MM.1S (cell line): ENCODE results near the gene CD151.

Experiments used
- DNase-seq: peaks from one replicate; pipeline ENCODE4 v3.0.0-alpha.2; 2015
- H2AFZ ChIP-seq: fragments of 300-600 bp; sonication (generic); 2 replicates; pipeline ENCODE4 v1.6.0; 2016; ENCODE audit warnings: antibody characterized with exemption, low read length
- H3F3A ChIP-seq: fragments of 300-600 bp; sonication (generic); 2 replicates; pipeline ENCODE4 v1.6.1; 2016; ENCODE audit warnings: mild to moderate bottlenecking, antibody characterized with exemption, low read length, moderate library complexity, mixed read lengths; ENCODE audit not compliant: insufficient read depth
- H3K27ac ChIP-seq: fragments of 300-600 bp; sonication (generic); 2 replicates; pipeline ENCODE4 v1.5.1; 2016; ENCODE audit warnings: mild to moderate bottlenecking, low read length
- H3K27me3 ChIP-seq: fragments of 300-600 bp; sonication (generic); replicated peaks from 2 replicates; pipeline ENCODE4 v1.6.0; 2016; ENCODE audit warnings: low read length; ENCODE audit not compliant: insufficient read depth
- H3K36me3 ChIP-seq: fragments of 300-600 bp; sonication (generic); replicated peaks from 2 replicates; pipeline ENCODE4 v1.6.1; 2016; ENCODE audit warnings: mild to moderate bottlenecking, low read length, mixed read lengths; ENCODE audit not compliant: insufficient read depth
- H3K4me1 ChIP-seq: fragments of 300-600 bp; sonication (generic); 2 replicates; pipeline ENCODE4 v1.6.1; 2016; ENCODE audit warnings: low read length, mixed read lengths
- H3K4me2 ChIP-seq: fragments of 300-600 bp; sonication (generic); 2 replicates; pipeline ENCODE4 v1.6.0; 2016; ENCODE audit warnings: low read depth, low read length
- H3K4me3 ChIP-seq: fragments of 300-600 bp; sonication (generic); 2 replicates; pipeline ENCODE4 v1.5.1; 2016; ENCODE audit warnings: low read length, mixed read lengths
- H3K79me2 ChIP-seq: fragments of 300-600 bp; sonication (generic); 2 replicates; pipeline ENCODE4 v1.6.1; 2016; ENCODE audit warnings: mixed run types, low read length, mixed read lengths
- H3K9ac ChIP-seq: fragments of 300-600 bp; sonication (generic); 2 replicates; pipeline ENCODE4 v1.6.1; 2016; ENCODE audit warnings: low read length, mixed read lengths
- H3K9me2 ChIP-seq: fragments of 300-600 bp; sonication (generic); replicated peaks from 2 replicates; pipeline ENCODE4 v1.6.1; 2016; ENCODE audit warnings: mild to moderate bottlenecking, low read length, mixed read lengths; ENCODE audit not compliant: insufficient read depth
- H3K9me3 ChIP-seq: fragments of 300-600 bp; sonication (generic); replicated peaks from 2 replicates; pipeline ENCODE4 v1.6.1; 2016; ENCODE audit warnings: mild to moderate bottlenecking, low read length, mixed read lengths; ENCODE audit not compliant: insufficient read depth
- H4K20me1 ChIP-seq: fragments of 300-600 bp; sonication (generic); 2 replicates; pipeline ENCODE4 v1.6.1; 2016; ENCODE audit warnings: mild to moderate bottlenecking, low read length, moderate library complexity, mixed read lengths; ENCODE audit not compliant: insufficient read depth
- CTCF ChIP-seq: fragments of 300-600 bp; sonication (generic); IDR thresholded peaks from 2 replicates; pipeline ENCODE4 v1.5.1; 2016; ENCODE audit warnings: antibody characterized with exemption, low read length, mixed read lengths
- EZH2 ChIP-seq: fragments of 300-600 bp; sonication (generic); optimal IDR thresholded peaks from 2 replicates; pipeline ENCODE3; 2017; ENCODE audit warnings: low read depth, mild to moderate bottlenecking, antibody characterized with exemption, low read length, mixed read lengths
- EZH2phosphoT487 ChIP-seq: fragments of 300-600 bp; sonication (generic); IDR thresholded peaks from 2 replicates; pipeline ENCODE4 v1.6.1; 2018; ENCODE audit warnings: antibody characterized with exemption, low read length

CD151 gene

GRCh38 chr11:831118-831864 is 1.5 kb upstream of the CD151 start:
- peaks cover 24% of the 10 kb centered on the region for H3K4me1 ChIP-seq
- H3K9ac ChIP-seq, result no peak overlapping the region

GRCh38 chr11:831961-832528 is 707 bp upstream of the CD151 start:
- Histone ChIP-seq H3F3A (peaks cover 5% of the 10 kb centered on the region; the same call in 1 of the 2 replicates), H2AFZ (peak overlapping the region; percentile 78), H3K9ac (peak overlapping the region; percentile 50; the same call in 1 of the 2 replicates), H3K9me3 (no peaks in the 10 kb centered on the region), H3K79me2 (peaks cover 6% of the 10 kb centered on the region), H4K20me1 (no peaks in the 10 kb centered on the region), H3K36me3 (no peaks in the 10 kb centered on the region), H3K4me2 (peak overlapping the region; percentile 90), H3K27me3 (peaks cover 15% of the 10 kb centered on the region), H3K4me1 (peaks cover 21% of the 10 kb centered on the region), H3K27ac (no peak overlapping the region), H3K4me3 (peak overlapping the region; percentile 70), H3K9me2 (no peaks in the 10 kb centered on the region)
- no peak for DNase-seq
- no peak for TF ChIP-seq CTCF
- no peak for TF ChIP-seq EZH2phosphoT487
- no peak for TF ChIP-seq EZH2

More at GRCh38 chr11:831118-831864, 1.5 kb upstream of the CD151 start:
- no peaks in the 10 kb centered on the region for H4K20me1 ChIP-seq
- no peak overlapping the region for H3K27ac ChIP-seq
- H3K4me3 ChIP-seq, result no peak overlapping the region
- TF ChIP-seq EZH2 (no peak), EZH2phosphoT487 (no peak)
- no peaks in the 10 kb centered on the region for H3K9me3 ChIP-seq
- DNase-seq, result no peak
- peaks cover 8% of the 10 kb centered on the region for H3F3A ChIP-seq
- no peaks in the 10 kb centered on the region for H3K36me3 ChIP-seq
- H3K79me2 ChIP-seq, result peaks cover 6% of the 10 kb centered on the region
- no peaks in the 10 kb centered on the region for H3K9me2 ChIP-seq
- H3K27me3 ChIP-seq, result peaks cover 15% of the 10 kb centered on the region
- peak overlapping the region; percentile 85; the same call in 1 of the 2 replicates for H3K4me2 ChIP-seq
- H2AFZ ChIP-seq, result no peak overlapping the region

GRCh38 chr11:833114-833791 is 501 bp downstream of the CD151 start:
- H3K79me2 ChIP-seq, result peaks cover 6% of the 10 kb centered on the region
- DNase-seq, result peak; percentile 33
- TF ChIP-seq CTCF (no peak), EZH2 (no peak), EZH2phosphoT487 (no peak)

More at GRCh38 chr11:833114-833791, 501 bp downstream of the CD151 start:
- Histone ChIP-seq H3K9me3 (no peaks in the 10 kb centered on the region), H3K4me3 (peak overlapping the region; percentile 62), H3K4me1 (peaks cover 21% of the 10 kb centered on the region), H3K27ac (no peak overlapping the region), H3K4me2 (peak overlapping the region; percentile 93), H3F3A (peaks cover 1% of the 10 kb centered on the region; the same call in 1 of the 2 replicates), H3K9ac (peak overlapping the region; percentile 58; the same call in 1 of the 2 replicates), H2AFZ (no peak overlapping the region), H3K27me3 (peaks cover 15% of the 10 kb centered on the region), H3K9me2 (no peaks in the 10 kb centered on the region), H3K36me3 (no peaks in the 10 kb centered on the region), H4K20me1 (no peaks in the 10 kb centered on the region)
